Ishikawa (cell line): ENCODE data around the gene KCNN3.

Source experiments
- CEBPB ChIP-seq: IDR thresholded peaks from 2 replicates; pipeline ENCODE4 v1.6.1; 2012
- CREB1 ChIP-seq: IDR thresholded peaks from 2 replicates; pipeline ENCODE4 v1.6.1; 2012; ENCODE audit warnings: low read depth
- EGR1 ChIP-seq: IDR thresholded peaks from 2 replicates; pipeline ENCODE4 v1.6.1; 2012
- EP300 ChIP-seq: IDR thresholded peaks from 2 replicates; pipeline ENCODE4 v1.6.1; 2012; ENCODE audit warnings: borderline replicate concordance
- FOXM1 ChIP-seq: IDR thresholded peaks from 2 replicates; pipeline ENCODE4 v1.6.1; 2012; ENCODE audit warnings: low read depth, borderline replicate concordance
- NFIC ChIP-seq: IDR thresholded peaks from 2 replicates; pipeline ENCODE4 v1.6.1; 2012
- RAD21 ChIP-seq: IDR thresholded peaks from 2 replicates; pipeline ENCODE4 v1.6.1; 2012; ENCODE audit warnings: low read depth
- TAF1 ChIP-seq: IDR thresholded peaks from 2 replicates; pipeline ENCODE4 v1.6.1; 2012; ENCODE audit warnings: low read depth, mild to moderate bottlenecking
- TCF12 ChIP-seq: IDR thresholded peaks from 2 replicates; pipeline ENCODE4 v1.6.1; 2012; ENCODE audit warnings: low read depth
- TEAD4 ChIP-seq: IDR thresholded peaks from 2 replicates; pipeline ENCODE4 v1.6.1; 2012
- YY1 ChIP-seq: IDR thresholded peaks from 2 replicates; pipeline ENCODE4 v1.6.1; 2012; ENCODE audit warnings: low read depth
- TF ChIP-seq, protein P1 (sequence below): IDR thresholded peaks from 2 replicates; pipeline ENCODE4 v1.6.1; 2012; ENCODE audit warnings: low read depth, mild to moderate bottlenecking
- TF ChIP-seq, protein P2 (sequence below): IDR thresholded peaks from 2 replicates; pipeline ENCODE4 v1.6.1; 2012
- TF ChIP-seq, protein P3 (sequence below): IDR thresholded peaks from 2 replicates; pipeline ENCODE4 v1.6.1; 2012

Gene KCNN3

DNA sequence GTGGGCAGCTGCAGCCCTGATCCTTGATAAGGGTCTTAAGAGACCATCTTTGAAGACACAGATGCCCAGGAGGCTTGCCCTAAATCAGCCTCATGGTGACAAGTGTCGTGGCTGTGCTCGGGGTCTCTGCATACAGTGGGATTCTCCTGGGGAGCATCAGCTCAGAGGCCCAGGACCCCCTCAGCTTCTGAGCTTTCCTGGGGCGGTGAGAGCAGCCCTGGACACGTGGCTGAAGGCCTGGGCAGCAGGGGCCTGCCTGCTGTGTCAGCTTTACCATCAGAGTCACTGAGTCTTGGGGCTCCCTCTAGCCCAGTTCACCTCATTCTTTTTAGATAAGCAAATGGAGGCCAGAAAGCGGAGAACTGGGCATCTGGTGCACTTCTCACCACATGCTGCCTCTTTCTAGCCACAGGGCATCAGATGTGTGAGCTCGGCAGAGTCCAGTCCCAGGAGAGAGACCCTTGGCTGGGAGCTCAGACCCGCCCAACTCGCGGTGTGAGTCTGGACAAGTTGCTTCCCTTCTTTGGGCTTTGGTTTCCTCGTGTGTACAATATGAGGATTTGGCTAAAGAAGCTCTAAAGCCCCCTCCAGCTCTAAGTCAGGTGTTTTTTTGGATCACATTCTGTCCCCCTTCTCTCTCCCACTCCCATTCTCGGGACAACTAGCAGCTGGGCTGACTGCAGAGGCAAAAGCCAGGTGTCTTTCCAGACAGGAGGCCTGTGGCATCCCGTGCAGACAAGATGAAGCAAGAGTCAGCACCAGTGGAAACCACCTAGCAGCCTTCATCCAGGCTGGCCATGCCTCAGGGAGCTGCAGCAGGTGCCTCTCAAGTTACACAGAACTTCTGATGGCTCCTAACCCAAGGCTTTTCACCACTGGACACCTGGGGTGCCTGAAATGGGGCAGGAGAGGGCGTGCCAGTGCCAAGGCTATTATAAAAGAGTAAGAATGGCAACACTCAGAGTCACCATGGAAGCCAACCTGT is 119.1 kb downstream of the KCNN3 start:
- TF ChIP-seq, protein P1, sequence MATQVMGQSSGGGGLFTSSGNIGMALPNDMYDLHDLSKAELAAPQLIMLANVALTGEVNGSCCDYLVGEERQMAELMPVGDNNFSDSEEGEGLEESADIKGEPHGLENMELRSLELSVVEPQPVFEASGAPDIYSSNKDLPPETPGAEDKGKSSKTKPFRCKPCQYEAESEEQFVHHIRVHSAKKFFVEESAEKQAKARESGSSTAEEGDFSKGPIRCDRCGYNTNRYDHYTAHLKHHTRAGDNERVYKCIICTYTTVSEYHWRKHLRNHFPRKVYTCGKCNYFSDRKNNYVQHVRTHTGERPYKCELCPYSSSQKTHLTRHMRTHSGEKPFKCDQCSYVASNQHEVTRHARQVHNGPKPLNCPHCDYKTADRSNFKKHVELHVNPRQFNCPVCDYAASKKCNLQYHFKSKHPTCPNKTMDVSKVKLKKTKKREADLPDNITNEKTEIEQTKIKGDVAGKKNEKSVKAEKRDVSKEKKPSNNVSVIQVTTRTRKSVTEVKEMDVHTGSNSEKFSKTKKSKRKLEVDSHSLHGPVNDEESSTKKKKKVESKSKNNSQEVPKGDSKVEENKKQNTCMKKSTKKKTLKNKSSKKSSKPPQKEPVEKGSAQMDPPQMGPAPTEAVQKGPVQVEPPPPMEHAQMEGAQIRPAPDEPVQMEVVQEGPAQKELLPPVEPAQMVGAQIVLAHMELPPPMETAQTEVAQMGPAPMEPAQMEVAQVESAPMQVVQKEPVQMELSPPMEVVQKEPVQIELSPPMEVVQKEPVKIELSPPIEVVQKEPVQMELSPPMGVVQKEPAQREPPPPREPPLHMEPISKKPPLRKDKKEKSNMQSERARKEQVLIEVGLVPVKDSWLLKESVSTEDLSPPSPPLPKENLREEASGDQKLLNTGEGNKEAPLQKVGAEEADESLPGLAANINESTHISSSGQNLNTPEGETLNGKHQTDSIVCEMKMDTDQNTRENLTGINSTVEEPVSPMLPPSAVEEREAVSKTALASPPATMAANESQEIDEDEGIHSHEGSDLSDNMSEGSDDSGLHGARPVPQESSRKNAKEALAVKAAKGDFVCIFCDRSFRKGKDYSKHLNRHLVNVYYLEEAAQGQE, result no peak
- TF ChIP-seq RAD21, result peak; percentile 12; the same call in 1 of the 2 replicates
- no peak for TF ChIP-seq FOXM1
- TF ChIP-seq CEBPB, result 0 out of 2 replicates have a peak, but pooled peaks have one; percentile 20

DNA sequence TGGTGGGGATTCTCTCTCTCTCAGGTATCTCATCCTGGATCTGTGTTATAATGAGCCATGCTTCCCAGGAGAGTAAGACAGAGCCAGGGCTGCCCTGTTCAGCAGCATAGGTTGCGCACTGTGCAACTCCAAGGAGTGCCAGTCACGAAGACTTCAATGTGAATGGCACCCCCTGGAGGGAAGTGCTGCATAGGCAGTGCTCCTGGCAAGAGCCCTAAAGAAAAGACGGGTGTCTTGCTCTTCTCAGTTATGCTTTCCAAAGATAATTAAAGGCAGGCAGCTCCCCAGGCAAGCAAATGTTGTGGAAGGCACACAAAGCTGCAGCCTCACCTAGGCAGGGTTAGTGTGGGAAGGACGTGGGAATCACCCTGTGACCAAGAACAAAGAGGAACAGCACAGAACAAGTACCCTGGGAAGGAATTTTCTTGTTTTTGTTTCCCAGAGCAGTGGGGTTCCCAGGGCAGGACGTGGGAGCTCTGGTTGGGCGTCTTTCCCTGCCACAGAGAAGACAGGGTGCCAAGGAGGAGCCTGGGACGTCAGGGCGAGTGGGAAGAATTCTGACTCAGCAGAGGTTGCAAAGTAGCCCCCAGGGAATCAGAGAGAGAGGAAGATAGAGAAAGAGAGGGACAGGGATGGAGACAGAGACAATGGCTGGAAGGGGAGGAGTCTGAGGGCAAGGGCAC is 120.9 kb downstream of the KCNN3 start:
- TF ChIP-seq RAD21, result peak; percentile 51; the same call in 1 of the 2 replicates
- TF ChIP-seq NFIC, result no peak
- TF ChIP-seq, protein P1, result no peak
- TF ChIP-seq, protein P2, sequence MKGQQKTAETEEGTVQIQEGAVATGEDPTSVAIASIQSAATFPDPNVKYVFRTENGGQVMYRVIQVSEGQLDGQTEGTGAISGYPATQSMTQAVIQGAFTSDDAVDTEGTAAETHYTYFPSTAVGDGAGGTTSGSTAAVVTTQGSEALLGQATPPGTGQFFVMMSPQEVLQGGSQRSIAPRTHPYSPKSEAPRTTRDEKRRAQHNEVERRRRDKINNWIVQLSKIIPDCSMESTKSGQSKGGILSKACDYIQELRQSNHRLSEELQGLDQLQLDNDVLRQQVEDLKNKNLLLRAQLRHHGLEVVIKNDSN, result no peak
- no peak for TF ChIP-seq TAF1
- TF ChIP-seq EP300, result no peak
- TF ChIP-seq FOXM1, result no peak
- no peak for TF ChIP-seq TCF12
- TF ChIP-seq TEAD4, result no peak

DNA sequence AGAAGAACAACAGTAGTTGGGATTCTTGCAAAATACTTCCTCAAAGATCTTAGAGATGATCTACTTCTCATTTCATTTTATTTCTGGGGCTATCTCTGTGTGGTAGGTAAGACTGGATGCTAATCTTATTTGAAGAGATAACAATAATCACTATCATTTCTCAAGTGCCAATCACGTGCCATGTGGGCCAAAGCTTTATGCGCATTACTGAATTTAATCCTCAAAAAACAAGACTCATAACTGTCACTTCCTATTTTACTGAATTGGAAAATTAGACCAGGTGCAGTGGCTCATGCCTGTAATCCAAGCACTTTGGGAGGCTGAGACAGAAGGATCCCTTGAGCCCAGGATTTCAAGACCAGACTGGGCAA is 121.7 kb downstream of the KCNN3 start:
- TF ChIP-seq EGR1, result no peak
- TF ChIP-seq, protein P3, sequence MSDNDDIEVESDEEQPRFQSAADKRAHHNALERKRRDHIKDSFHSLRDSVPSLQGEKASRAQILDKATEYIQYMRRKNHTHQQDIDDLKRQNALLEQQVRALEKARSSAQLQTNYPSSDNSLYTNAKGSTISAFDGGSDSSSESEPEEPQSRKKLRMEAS, result no peak

DNA sequence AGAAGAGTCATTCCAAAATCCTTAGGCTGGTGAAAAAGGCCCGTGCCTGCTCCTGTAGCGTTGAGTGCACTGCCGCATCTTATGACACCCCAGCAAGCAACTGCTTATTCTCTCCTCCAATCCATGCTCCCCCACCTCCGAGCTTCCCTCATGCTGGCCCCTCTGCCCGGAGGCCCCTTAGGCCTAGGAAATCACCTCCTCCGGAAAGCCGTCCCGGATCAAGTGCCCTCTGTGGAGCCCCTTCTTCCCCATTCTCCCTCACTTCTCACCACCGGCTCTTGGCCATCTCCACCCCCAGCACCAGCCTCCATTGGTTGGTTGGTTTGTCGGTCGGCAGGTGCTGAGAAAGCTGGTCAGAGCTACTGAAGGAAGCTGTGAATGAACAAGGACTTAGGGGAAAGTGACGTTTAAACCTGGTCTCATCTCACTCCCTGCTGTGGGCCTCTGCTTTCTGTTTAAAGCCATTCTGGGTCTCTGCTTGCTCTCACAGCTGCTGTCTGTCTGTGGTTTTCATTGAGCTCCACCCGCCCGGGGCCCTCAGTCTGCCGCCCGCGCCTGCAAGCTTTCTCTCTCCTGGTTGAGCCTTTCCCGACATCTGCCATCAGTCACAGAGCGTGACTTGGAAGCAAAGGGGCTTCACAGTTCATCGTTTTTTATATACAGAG is 122.2 kb downstream of the KCNN3 start:
- TF ChIP-seq FOXM1 (no peak), TEAD4 (no peak)
- TF ChIP-seq, protein P1, result no peak
- TF ChIP-seq, protein P2, result no peak

DNA sequence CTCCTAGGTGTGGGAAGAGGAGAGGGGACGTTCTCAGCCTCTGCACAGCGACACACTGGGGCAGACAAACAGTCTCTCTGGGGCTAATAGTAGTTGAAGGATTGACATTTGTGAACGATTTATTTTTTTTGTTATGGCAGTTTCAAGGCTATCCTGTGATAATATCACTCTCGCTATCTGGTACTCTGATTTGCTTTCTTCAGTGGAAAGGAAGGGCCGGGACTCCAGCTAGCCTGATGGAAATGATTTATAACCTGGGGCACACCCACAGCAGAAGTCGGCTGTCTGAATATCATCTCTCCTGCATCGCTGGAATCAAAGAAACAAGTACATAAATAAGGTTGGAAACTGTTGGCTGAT is 122.7 kb downstream of the KCNN3 start:
- no peak for TF ChIP-seq CREB1
- TF ChIP-seq EGR1, result no peak
- TF ChIP-seq YY1, result no peak
- TF ChIP-seq TAF1, result no peak
- TF ChIP-seq NFIC, result no peak
- TF ChIP-seq, protein P2, result no peak
